Vagina (tissue), 2 donors: ENCODE measurements around the gene GPR50. TPM values are rescaled to one million over a fixed set of nuclear protein-coding genes. Genes with fewer than 3 reads are reported as not detected.

Source experiments
- DNase-seq, 2 donors: peaks; one replicate each; pipeline ENCODE4 v3.0.0-alpha.2; 2017; ENCODE audit errors: extremely low spot score in 2 of 2
- H3K27ac ChIP-seq: fragments of 200-600 bp; sonication (generic); one replicate; pipeline ENCODE4 v1.5.1; 2019
- H3K27me3 ChIP-seq: fragments of 200-600 bp; sonication (generic); one replicate; pipeline ENCODE4 v1.5.1; 2019
- H3K36me3 ChIP-seq, 2 donors: fragments of 200-600 bp; sonication (generic); one replicate each; pipeline ENCODE4 v1.5.1; 2017 to 2019
- H3K4me1 ChIP-seq: fragments of 200-600 bp; sonication (generic); one replicate; pipeline ENCODE4 v1.5.1; 2019
- H3K4me3 ChIP-seq, 2 donors: fragments of 200-600 bp; sonication (generic); 1 replicate in 1 of 2; 2 replicates in 1 of 2; pipeline ENCODE4 v1.5.1; 2016 to 2019
- H3K9me3 ChIP-seq: fragments of 200-600 bp; sonication (generic); one replicate; pipeline ENCODE4 v1.5.1; 2019
- POLR2A ChIP-seq, 2 donors: fragments of 450-650 bp; IDR thresholded peaks; one replicate each; pipeline ENCODE4 v1.6.1; 2017; ENCODE audit warnings: antibody characterized with exemption in 2 of 2, mild to moderate bottlenecking in 2 of 2, moderate library complexity in 2 of 2
- POLR2AphosphoS5 ChIP-seq, 2 donors: sonication (generic); formaldehyde crosslinking; IDR thresholded peaks; one replicate each; pipeline ENCODE4 v1.9.0; 2017; ENCODE audit warnings: antibody characterized with exemption in 2 of 2, mild to moderate bottlenecking in 2 of 2, low read depth in 1 of 2; ENCODE audit not compliant: insufficient read depth in 1 of 2
- intact Hi-C: fragments of 100-400 bp; cut with DNase I; formaldehyde crosslinking; loops from one replicate; pipeline ENCODE4 v1.15.1; 2023
- total RNA-seq: library from RNA; depleted of rRNA; stranded (reverse); fragments of >200 nt; gene quantifications from one replicate; pipeline ENCODE4 v1.2.3, GENCODE V29; 2016
- TF ChIP-seq, protein P1 (sequence below), 3 experiments: fragments of 450-650 bp in 2 of 3; fragments of 200-600 bp in 1 of 3; sonication (generic) in 1 of 3; IDR thresholded peaks; one replicate each; pipeline ENCODE4 v1.5.1; 2017 to 2019; ENCODE audit warnings: antibody characterized with exemption in 3 of 3, mild to moderate bottlenecking in 2 of 3, moderate library complexity in 2 of 3

The GPR50 gene
- total RNA-seq, 1 donor from 2014 or later, result not detected

GRCh38 chrX:151181088-151181487, 4.7 kb downstream of the GPR50 start:
- intact Hi-C loops, result no loop called here
- Histone ChIP-seq H3K36me3 (no peaks in the 10 kb centered on the region), H3K4me1 (no peaks in the 10 kb centered on the region), H3K27me3 (no peaks in the 10 kb centered on the region), H3K9me3 (no peaks in the 10 kb centered on the region), H3K4me3 (no peak overlapping the region), H3K27ac (no peak overlapping the region)
- no peak for DNase-seq
- TF ChIP-seq POLR2AphosphoS5 (IDR thresholded peaks at IDR 0.05; ENCODE audit: insufficient read depth in 1 of 2, low read depth in 1 of 2) (no peak), POLR2A (IDR thresholded peaks at IDR 0.05) (no peak)
- TF ChIP-seq, protein P1, sequence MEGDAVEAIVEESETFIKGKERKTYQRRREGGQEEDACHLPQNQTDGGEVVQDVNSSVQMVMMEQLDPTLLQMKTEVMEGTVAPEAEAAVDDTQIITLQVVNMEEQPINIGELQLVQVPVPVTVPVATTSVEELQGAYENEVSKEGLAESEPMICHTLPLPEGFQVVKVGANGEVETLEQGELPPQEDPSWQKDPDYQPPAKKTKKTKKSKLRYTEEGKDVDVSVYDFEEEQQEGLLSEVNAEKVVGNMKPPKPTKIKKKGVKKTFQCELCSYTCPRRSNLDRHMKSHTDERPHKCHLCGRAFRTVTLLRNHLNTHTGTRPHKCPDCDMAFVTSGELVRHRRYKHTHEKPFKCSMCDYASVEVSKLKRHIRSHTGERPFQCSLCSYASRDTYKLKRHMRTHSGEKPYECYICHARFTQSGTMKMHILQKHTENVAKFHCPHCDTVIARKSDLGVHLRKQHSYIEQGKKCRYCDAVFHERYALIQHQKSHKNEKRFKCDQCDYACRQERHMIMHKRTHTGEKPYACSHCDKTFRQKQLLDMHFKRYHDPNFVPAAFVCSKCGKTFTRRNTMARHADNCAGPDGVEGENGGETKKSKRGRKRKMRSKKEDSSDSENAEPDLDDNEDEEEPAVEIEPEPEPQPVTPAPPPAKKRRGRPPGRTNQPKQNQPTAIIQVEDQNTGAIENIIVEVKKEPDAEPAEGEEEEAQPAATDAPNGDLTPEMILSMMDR (IDR thresholded peaks at IDR 0.05), result no peak

DNA sequence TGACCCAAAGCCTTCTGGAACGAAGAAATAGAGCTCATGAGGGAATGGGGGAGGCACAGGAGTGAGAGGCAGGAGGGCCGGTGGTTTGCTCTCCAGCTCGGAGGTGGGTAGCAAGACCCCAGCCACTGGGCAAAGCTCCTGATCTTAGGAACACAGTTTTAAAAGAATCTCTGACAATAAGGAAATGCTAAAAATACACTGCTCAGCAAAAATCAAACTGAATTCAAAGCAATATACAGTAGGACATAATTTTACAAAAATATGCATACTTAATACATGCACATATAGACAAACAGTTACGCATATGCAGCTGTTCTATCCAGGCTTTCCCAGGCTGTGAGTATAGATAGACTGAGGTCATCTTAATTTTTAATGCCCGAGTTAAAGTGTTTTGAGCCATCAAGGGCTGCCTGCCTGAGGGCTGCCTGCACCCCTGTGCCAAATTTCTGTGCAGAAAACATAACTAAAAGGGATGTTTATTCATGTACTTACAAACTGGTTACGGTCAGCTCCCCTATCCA, 6.9 kb downstream of the GPR50 start:
- H3K9me3 ChIP-seq, result no peaks in the 10 kb centered on the region

DNA sequence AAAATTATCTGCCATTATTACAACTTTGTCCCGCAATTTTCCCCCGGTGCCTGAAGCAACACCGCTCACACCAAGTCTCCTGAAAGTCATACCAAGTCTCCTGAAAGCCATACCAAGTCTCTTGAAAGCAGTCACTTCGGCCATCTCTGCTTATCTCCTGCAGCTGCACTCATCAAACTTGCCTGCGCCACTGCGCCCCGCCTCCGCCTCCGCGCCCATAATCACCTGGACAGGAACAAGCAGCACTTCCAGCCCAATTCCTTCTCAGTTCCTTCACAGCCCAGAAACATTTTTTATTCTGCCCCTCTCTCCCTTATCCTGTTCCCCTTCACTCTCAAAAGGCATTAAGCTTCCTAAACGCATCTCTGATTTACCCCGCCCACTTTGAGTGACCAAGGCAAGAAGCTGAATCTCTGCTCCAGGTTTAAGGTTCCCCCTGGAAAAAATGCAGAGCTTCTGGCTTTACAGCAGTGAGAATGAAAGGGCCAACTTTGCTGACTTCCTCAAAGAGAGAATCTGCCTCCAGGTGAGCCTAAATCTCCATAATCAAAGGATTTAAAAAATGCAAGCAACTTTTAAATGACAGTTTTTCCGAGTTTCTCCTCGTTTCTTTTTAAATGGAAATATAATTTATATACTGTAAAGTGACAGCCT, 7.7 kb downstream of the GPR50 start:
- Histone ChIP-seq H3K4me1 (no peaks in the 10 kb centered on the region), H3K4me3 (no peak overlapping the region), H3K36me3 (no peaks in the 10 kb centered on the region), H3K9me3 (no peaks in the 10 kb centered on the region), H3K27me3 (no peaks in the 10 kb centered on the region), H3K27ac (no peak overlapping the region)
- DNase-seq, result no peak
- TF ChIP-seq POLR2AphosphoS5 (IDR thresholded peaks at IDR 0.05; ENCODE audit: insufficient read depth in 1 of 2, low read depth in 1 of 2), result no peak
- no peak for TF ChIP-seq POLR2A (IDR thresholded peaks at IDR 0.05)
- TF ChIP-seq, protein P1 (IDR thresholded peaks at IDR 0.05), result no peak
- intact Hi-C loops, result no loop called here

More for the DNA sequence above, 6.9 kb downstream of the GPR50 start:
- no peaks in the 10 kb centered on the region for H3K36me3 ChIP-seq
- no peaks in the 10 kb centered on the region for H3K27me3 ChIP-seq
- TF ChIP-seq POLR2A (IDR thresholded peaks at IDR 0.05) (no peak), POLR2AphosphoS5 (IDR thresholded peaks at IDR 0.05; ENCODE audit: insufficient read depth in 1 of 2, low read depth in 1 of 2) (no peak)
- TF ChIP-seq, protein P1 (IDR thresholded peaks at IDR 0.05), result no peak
- H3K4me1 ChIP-seq, result no peaks in the 10 kb centered on the region
- H3K27ac ChIP-seq, result no peak overlapping the region
- intact Hi-C loops, result no loop called here
- no peak overlapping the region for H3K4me3 ChIP-seq
- DNase-seq, result no peak

DNA sequence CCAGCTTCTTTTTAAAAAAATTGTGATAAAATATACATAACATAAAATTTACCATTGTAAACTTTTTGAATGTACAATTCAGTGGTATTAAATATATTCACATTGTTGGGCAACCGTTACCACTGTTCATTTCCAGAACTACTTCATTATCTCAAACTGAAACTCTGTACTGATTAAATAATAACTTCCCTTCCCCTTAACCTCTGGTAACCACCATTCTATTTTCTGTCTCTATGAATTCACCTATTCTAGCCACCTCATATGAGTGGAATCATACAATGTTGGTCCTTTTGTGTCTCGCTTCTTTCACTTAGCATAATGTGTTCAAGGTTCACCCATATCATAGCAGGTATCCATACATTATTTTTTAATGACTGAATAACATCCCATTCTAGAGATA, 8.3 kb downstream of the GPR50 start:
- Histone ChIP-seq H3K27ac (no peak overlapping the region), H3K27me3 (no peaks in the 10 kb centered on the region), H3K4me1 (no peaks in the 10 kb centered on the region), H3K4me3 (no peak overlapping the region), H3K9me3 (no peaks in the 10 kb centered on the region), H3K36me3 (no peaks in the 10 kb centered on the region)
- intact Hi-C loops, result no loop called here
- DNase-seq, result no peak
- TF ChIP-seq POLR2A (IDR thresholded peaks at IDR 0.05), result no peak
- TF ChIP-seq, protein P1 (IDR thresholded peaks at IDR 0.05), result no peak
- no peak for TF ChIP-seq POLR2AphosphoS5 (IDR thresholded peaks at IDR 0.05; ENCODE audit: insufficient read depth in 1 of 2, low read depth in 1 of 2)

GRCh38 chrX:151206871-151207270, 30.5 kb downstream of the GPR50 start:
- DNase-seq, result no peak
- Histone ChIP-seq H3K4me3 (no peak overlapping the region), H3K27ac (no peak overlapping the region), H3K4me1 (no peaks in the 10 kb centered on the region), H3K27me3 (no peaks in the 10 kb centered on the region), H3K36me3 (no peaks in the 10 kb centered on the region), H3K9me3 (no peaks in the 10 kb centered on the region)
- intact Hi-C loops, result no loop called here
- no peak for TF ChIP-seq POLR2AphosphoS5 (IDR thresholded peaks at IDR 0.05; ENCODE audit: insufficient read depth in 1 of 2, low read depth in 1 of 2)
- TF ChIP-seq, protein P1 (IDR thresholded peaks at IDR 0.05), result no peak
- no peak for TF ChIP-seq POLR2A (IDR thresholded peaks at IDR 0.05)
